RPMI8226 (cell line): ENCODE measurements around the gene RAB11FIP4.

Experiments
- DNase-seq: peaks from one replicate; pipeline ENCODE4 v3.0.0-alpha.2; 2015

RAB11FIP4 gene

DNA sequence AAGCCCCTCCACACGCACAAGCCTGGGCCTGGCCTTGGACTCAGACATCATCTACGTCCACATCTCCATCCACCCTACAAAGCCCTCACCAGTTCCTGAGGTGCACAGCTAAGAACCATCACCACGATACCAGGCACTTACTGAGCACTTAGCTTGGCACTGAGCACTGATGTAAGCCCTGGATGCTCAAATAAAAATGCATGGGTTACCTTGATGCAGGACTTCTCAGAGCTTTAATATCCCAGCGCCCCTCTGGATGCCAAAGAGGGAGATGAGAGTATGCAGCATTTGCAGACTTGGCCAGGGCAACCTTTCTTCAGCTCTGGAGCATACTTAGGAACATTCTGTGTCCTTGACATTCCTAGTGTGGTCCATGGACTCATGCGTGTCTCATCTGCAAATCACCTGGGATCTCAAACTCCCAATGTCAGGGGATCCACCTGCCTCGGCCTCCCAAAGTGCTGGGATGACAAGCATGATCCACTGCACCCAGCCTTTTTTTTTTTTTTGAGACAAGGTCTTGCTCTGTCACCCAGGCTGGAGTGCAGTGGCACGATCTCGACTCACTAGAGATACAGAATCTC is 69.8 kb downstream of the RAB11FIP4 start:
- no peak for DNase-seq

- no peak for DNase-seq
These were observed 70.8 kb downstream of the RAB11FIP4 start for GRCh38 chr17:31462261-31462660.

GRCh38 chr17:31466096-31466760 is 74.8 kb downstream of the RAB11FIP4 start:
- DNase-seq = no peak

DNA sequence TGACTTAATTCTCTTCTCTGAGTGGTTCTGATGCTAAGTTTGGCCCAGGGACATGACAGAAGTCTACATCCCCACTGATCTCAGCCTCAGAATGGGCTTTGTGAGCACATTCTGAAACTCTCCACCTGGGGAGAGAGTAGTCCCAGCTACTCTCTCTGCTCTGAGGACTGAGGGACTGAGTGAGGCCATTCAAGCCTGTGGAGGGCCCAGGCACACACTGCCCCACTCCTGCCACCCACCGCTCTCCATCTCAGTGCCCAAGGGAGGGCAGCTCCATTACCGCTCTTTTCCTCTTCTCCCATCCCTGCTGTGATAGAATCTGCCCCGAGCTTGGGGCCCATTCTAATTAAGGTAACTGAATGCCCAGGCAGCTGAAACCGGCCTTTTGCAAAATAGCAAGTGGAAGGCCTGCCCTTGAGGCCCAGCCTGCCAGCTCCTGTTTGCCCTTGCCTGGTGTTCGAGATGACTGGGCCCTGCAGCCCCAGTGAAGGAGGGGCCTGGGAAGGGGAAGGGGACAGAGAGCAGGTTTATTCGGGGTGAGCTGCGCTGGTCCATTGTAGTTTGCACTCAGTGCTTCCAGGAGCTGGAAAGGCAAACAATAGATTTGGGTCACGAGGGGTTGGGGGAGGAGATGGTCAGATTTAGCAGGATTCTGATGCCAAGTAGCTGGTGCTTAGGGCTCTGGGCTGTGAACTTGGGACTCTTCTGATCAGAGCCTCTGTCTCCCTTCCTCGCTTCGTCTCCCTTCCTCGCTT is 76.2 kb downstream of the RAB11FIP4 start:
- no peak for DNase-seq

GRCh38 chr17:31469959-31470358 is 78.5 kb downstream of the RAB11FIP4 start:
- no peak for DNase-seq

- DNase-seq = no peak
These were observed 79.1 kb downstream of the RAB11FIP4 start for GRCh38 chr17:31470592-31470991.

GRCh38 chr17:31472137-31472536 is 80.7 kb downstream of the RAB11FIP4 start:
- DNase-seq = no peak

GRCh38 chr17:31475378-31476162 is 84.1 kb downstream of the RAB11FIP4 start:
- DNase-seq = no peak

GRCh38 chr17:31476525-31477416 is 85.3 kb downstream of the RAB11FIP4 start:
- DNase-seq = no peak

GRCh38 chr17:31477417-31478055 is 86.1 kb downstream of the RAB11FIP4 start:
- no peak for DNase-seq

GRCh38 chr17:31479062-31479408 is 87.6 kb downstream of the RAB11FIP4 start:
- no peak for DNase-seq

DNA sequence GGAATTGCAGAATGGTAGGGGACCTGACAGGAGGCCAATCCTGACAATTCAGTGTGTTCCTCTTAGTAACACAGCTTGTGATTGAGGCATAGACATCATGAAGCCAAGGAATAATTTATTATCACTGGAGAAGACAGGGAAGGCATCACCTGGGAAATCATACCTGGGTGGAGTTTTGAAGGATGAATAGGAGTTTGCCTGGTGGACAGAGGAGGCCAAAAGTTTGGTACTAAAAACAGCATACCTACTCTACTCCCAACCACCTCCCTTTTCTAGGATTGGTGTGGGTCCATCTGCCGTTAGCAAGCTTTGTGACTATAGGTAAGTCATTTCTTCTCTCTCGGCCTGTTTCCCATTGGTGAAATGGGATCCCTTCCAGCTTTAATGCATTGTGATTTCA is 88.0 kb downstream of the RAB11FIP4 start:
- no peak for DNase-seq

DNA sequence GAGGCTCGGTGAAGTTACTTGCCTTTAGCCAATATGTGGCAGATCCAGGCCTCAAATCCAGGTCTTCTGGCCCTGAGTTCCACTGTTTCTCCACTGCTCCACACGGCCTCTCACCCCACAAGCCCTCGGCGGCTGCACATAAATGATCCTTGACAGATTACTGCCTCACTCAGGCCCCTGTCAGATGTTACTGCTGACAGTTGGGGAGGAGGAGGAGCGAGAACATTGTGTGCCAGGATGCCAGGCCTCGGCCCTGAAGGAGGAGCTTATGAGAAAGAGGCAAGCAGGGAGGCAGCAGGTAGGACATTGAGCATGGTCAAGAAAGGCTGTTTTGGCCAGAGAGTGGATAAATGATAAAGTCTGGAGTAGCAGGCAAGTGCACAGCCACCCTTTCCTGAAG is 88.6 kb downstream of the RAB11FIP4 start:
- no peak for DNase-seq

DNA sequence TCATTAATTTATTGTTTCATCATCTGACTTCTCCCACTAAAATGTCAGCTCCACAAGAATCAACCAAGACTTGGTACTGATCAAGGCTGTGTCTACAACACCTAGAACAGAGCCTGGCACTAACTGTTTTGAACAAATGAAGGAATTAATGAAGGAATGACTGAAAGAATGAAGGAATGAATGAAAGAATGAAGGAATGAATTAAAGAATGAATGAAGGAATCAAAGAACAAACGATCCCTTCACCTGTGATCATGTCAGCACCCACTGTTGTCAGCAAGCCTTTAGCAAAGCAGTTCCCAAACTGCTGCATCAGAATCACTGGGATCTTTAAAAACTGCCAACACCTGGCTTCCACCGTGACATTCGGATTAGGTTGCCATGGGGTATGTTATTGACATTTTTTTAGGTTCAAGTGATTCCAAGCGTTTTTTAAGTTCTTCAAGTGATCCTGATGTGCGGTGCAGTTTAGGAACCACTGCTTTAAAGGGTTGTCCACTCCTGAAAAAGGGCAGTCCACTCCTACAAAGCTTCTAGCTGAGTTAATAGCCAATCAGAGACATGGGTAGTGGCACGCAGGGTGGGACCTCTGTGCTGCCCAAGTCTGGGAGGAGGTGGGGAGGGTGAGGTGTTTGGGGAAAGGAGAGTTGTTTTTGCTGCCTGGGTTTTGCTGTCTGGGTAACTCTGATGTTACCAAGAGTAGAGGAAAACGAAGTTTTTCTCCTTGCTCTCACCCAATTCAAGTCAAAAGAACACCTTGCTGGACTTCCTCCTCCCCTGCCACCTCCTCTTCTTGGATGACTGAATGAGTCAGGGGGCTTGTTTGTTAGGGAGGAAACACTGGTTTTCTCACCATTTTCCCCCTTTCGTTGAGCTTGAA is 89.7 kb downstream of the RAB11FIP4 start:
- no peak for DNase-seq

GRCh38 chr17:31481783-31482081 is 90.3 kb downstream of the RAB11FIP4 start:
- no peak for DNase-seq

GRCh38 chr17:31484821-31485220 is 93.3 kb downstream of the RAB11FIP4 start:
- DNase-seq = no peak

DNA sequence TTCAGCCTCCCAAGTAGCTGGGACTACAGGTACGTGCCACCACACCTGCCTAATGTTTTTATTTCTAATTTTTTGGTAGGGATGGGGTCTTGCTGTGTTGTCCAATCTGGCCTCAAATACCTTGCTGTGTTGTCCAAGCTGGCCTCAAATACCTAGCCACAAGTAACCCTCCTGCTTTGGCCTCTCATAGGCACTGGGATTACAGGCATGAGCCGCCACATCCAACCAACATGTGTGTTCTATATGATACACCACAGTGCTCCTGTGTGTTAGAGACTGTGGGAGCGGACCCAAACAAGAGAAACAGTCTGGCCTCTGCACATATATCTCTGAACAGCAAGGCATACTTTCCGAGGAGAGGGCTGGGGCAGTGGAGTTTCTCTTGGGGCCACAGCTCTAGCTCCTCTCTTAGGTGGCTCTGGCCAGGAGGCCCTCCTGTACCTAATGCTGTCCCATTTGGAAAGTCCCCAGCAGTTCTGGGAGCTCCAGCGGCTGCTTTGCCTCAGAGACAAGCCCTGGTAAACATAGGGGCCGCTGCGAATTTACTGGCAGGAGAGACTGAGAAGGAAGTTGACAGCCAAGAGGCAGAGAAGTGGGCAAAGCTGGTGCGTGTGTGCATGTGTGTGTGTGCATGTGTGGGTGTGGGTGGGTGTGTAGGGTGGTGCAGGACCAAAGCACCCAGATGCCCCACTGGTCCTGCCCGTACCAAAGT is 95.0 kb downstream of the RAB11FIP4 start:
- DNase-seq = no peak

GRCh38 chr17:31487063-31487647 is 95.7 kb downstream of the RAB11FIP4 start:
- DNase-seq = no peak

DNA sequence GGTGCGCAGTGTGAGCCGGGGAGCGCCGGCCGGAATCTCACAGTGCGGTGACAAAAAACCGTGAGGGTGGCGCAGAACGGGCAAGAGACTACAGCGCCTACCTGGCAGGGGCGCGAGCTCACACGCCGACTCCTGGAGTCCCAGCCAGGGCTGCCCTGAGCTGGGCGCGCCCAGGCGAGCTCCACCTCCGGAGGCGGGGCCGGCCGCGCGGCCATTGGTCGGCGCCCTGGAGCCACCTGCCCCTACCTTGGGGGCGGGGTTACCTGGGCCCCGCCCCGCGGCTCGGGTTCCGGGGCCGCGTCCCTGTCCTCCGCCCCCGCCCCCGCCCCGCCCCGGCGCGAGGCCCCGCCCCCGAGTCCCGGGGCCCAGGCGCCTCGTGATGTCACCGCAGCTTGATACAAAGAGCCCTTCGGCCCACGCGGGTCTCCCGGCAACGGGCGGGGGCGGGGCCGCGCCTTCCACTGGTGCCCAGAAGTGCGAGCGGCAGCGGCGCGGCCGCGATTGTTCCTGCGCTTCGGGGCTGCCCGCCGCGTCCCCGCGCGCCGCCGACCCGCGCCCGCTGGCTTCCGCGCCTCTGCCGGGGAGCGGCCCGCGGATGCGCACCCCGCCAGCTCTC is 96.3 kb downstream of the RAB11FIP4 start:
- peak; percentile 98 for DNase-seq
